WTC11 (cell line): ENCODE measurements around the gene PIGX. TPM values are rescaled to one million over a fixed set of nuclear protein-coding genes. Genes with fewer than 3 reads are reported as not detected.

ENCODE experiments used
- ATAC-seq: fragments of 200-7000 bp; cut with Tn5 transposase; 2 replicates; pipeline ENCODE4 v1.10.0; 2021; ENCODE audit warnings: mild to moderate bottlenecking, moderate library complexity
- CTCF ChIA-PET: fragments of 300-600 bp; sonication (Branson Sonifier 250); formaldehyde crosslinking; loops from one replicate; lab custom pipeline; 2021; ENCODE audit warnings: antibody characterized with exemption; lab: Charles Lee
- POLR2A ChIA-PET: fragments of 350-600 bp; sonication (Branson Sonifier 250); formaldehyde crosslinking; loops from one replicate; lab custom pipeline; 2021; ENCODE audit warnings: antibody characterized with exemption; lab: Charles Lee
- DNase-seq: peaks from one replicate; pipeline ENCODE4 v3.0.0; 2021; ENCODE audit warnings: low spot score
- H3K27ac Mint-ChIP-seq: 2 replicates; pipeline ENCODE4 v1.8.0; 2021; ENCODE audit warnings: mixed read lengths
- H3K27me3 Mint-ChIP-seq: 2 replicates; pipeline ENCODE4 v1.8.0; 2021; ENCODE audit warnings: low read depth, mild to moderate bottlenecking, moderate library complexity, mixed read lengths
- H3K36me3 Mint-ChIP-seq: 2 replicates; pipeline ENCODE4 v1.8.0; 2021; ENCODE audit warnings: mixed read lengths
- H3K4me1 Mint-ChIP-seq: 2 replicates; pipeline ENCODE4 v1.8.0; 2022; ENCODE audit warnings: mixed read lengths
- H3K4me3 Mint-ChIP-seq: 2 replicates; pipeline ENCODE4 v1.8.0; 2021; ENCODE audit warnings: mild to moderate bottlenecking, moderate library complexity, mixed read lengths
- H3K9me3 Mint-ChIP-seq: 2 replicates; pipeline ENCODE4 v1.8.0; 2021; ENCODE audit warnings: mixed read lengths
- ESRRA ChIP-seq: sonication (generic); formaldehyde crosslinking; IDR thresholded peaks from 2 replicates; pipeline ENCODE4 v1.8.1; 2022; ENCODE audit warnings: mild to moderate bottlenecking, missing genetic modification reagents, borderline replicate concordance
- FOXP1 ChIP-seq: sonication (generic); formaldehyde crosslinking; IDR thresholded peaks from 2 replicates; pipeline ENCODE4 v1.8.0; 2022; ENCODE audit warnings: missing genetic modification reagents, mild to moderate bottlenecking, moderate library complexity, borderline replicate concordance
- KAT7 ChIP-seq: sonication (generic); formaldehyde crosslinking; IDR thresholded peaks from 2 replicates; pipeline ENCODE4 v1.8.1; 2023; ENCODE audit warnings: missing genetic modification reagents, mild to moderate bottlenecking, borderline replicate concordance
- MXD4 ChIP-seq: fragments of 250-450 bp; sonication (Bioruptor Pico); IDR thresholded peaks from 2 replicates; pipeline ENCODE4 v1.8.0; 2021; ENCODE audit warnings: mild to moderate bottlenecking, moderate library complexity, borderline replicate concordance
- MYBL2 ChIP-seq: sonication (generic); formaldehyde crosslinking; IDR thresholded peaks from 2 replicates; pipeline ENCODE4 v1.8.1; 2023; ENCODE audit warnings: mild to moderate bottlenecking, moderate library complexity, missing genetic modification reagents
- NR1H2 ChIP-seq: sonication (generic); formaldehyde crosslinking; IDR thresholded peaks from 2 replicates; pipeline ENCODE4 v1.9.0; 2021; ENCODE audit warnings: mild to moderate bottlenecking, moderate library complexity, missing genetic modification reagents
- NR2C2 ChIP-seq: sonication (generic); formaldehyde crosslinking; IDR thresholded peaks from 2 replicates; pipeline ENCODE4 v1.8.0; 2022; ENCODE audit warnings: mild to moderate bottlenecking, missing genetic modification reagents
- OVOL2 ChIP-seq: fragments of 250-450 bp; sonication (Bioruptor Pico); IDR thresholded peaks from 2 replicates; pipeline ENCODE4 v1.9.0; 2021; ENCODE audit warnings: mild to moderate bottlenecking, borderline replicate concordance
- SOX15 ChIP-seq: fragments of 250-450 bp; sonication (Bioruptor Pico); IDR thresholded peaks from 2 replicates; pipeline ENCODE4 v1.9.0; 2021; ENCODE audit warnings: mild to moderate bottlenecking
- TP53 ChIP-seq: sonication (generic); formaldehyde crosslinking; IDR thresholded peaks from 2 replicates; pipeline ENCODE4 v1.8.1; 2023; ENCODE audit warnings: mild to moderate bottlenecking, missing genetic modification reagents
- ZNF317 ChIP-seq: sonication (generic); formaldehyde crosslinking; IDR thresholded peaks from 2 replicates; pipeline ENCODE4 v1.8.1; 2023; ENCODE audit warnings: low read depth, mild to moderate bottlenecking, moderate library complexity, missing genetic modification reagents, borderline replicate concordance
- ZNF423 ChIP-seq: fragments of 250-450 bp; sonication (Bioruptor Pico); IDR thresholded peaks from 2 replicates; pipeline ENCODE4 v2.1.2; 2022; ENCODE audit warnings: mild to moderate bottlenecking, moderate library complexity
- total RNA-seq: library from RNA; stranded (reverse); gene quantifications from 3 replicates; pipeline ENCODE4 v1.2.3, GENCODE V29; 2021
- TF ChIP-seq, protein P1 (sequence below): sonication (generic); formaldehyde crosslinking; IDR thresholded peaks from 2 replicates; pipeline ENCODE4 v1.8.1; 2023; ENCODE audit warnings: mild to moderate bottlenecking, missing genetic modification reagents, moderate library complexity
- TF ChIP-seq, protein P2 (sequence below): sonication (generic); formaldehyde crosslinking; IDR thresholded peaks from 2 replicates; pipeline ENCODE4 v1.8.1; 2023; ENCODE audit warnings: mild to moderate bottlenecking, missing genetic modification reagents
- TF ChIP-seq, protein P3 (sequence below): fragments of 250-450 bp; sonication (Bioruptor Pico); IDR thresholded peaks from 2 replicates; pipeline ENCODE4 v1.9.0; 2021; ENCODE audit warnings: moderate library complexity, mild to moderate bottlenecking, inconsistent platforms, borderline replicate concordance
- TF ChIP-seq, protein P4 (sequence below): fragments of 250-450 bp; sonication (Bioruptor Pico); IDR thresholded peaks from 2 replicates; pipeline ENCODE4 v1.9.0; 2021; ENCODE audit warnings: mild to moderate bottlenecking, borderline replicate concordance
- TF ChIP-seq, protein P5 (sequence below): sonication (generic); formaldehyde crosslinking; IDR thresholded peaks from 2 replicates; pipeline ENCODE4 v1.8.0; 2022; ENCODE audit warnings: mild to moderate bottlenecking, missing genetic modification reagents
- TF ChIP-seq, protein P6 (sequence below): sonication (generic); formaldehyde crosslinking; IDR thresholded peaks from 2 replicates; pipeline ENCODE4 v1.8.1; 2022; ENCODE audit warnings: mild to moderate bottlenecking, missing genetic modification reagents, moderate library complexity, borderline replicate concordance
- TF ChIP-seq, protein P7 (sequence below): sonication (generic); formaldehyde crosslinking; conservative IDR thresholded peaks from 2 replicates; pipeline ENCODE4 v1.8.1; 2022; ENCODE audit warnings: mild to moderate bottlenecking, missing genetic modification reagents
- TF ChIP-seq, protein P8 (sequence below): sonication (generic); formaldehyde crosslinking; IDR thresholded peaks from 2 replicates; pipeline ENCODE4 v1.8.1; 2023; ENCODE audit warnings: mild to moderate bottlenecking, missing genetic modification reagents

Gene PIGX
- total RNA-seq, 1 experiment from 2014 or later = 12.8 TPM

DNA sequence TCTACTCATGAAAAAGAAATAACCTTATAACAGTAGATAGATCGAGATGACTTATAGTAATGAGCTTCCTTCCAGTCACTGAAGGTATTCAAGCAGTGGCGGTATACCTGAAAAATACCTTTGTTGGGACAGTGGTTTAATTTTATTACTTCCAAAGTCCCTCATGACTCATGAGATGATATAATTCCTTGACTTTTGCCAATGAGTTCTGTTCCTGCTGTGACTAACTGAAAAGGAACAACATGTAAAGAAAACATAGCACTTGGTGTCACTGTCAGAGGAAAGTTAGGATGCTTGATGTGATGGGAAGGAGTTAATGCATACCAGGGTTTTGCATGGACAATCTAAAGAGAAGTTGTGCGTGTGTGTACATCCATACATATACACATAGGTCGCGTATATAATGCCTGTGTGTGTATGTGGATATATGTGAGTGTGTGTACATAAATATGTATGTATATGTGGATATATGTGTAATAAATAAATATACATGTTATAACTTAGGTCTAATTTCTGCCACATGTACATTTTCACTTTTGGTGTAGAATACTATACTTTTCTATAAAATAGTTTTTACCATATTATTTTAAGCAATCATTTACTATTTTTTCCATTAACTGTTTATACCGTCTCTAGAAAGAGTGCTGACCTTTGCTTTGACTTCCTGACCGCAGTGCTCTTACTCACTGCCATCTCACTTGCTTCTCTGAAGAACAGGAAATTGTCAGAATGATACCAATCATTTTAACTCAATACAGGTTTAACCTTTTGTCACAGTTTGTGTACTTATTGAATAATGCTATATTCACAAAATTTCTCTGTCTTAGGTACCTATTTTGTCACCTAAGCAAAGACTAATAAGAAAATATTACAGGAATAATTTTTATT lies 14.9 kb downstream of the PIGX start:
- CTCF ChIA-PET = no interaction called here
- no peak overlapping the region for H3K4me3 Mint-ChIP-seq
- ATAC-seq (no peak), DNase-seq (no peak)
- no peak overlapping the region for H3K27ac Mint-ChIP-seq
- H3K9me3 Mint-ChIP-seq = no peaks in the 10 kb centered on the region
- POLR2A ChIA-PET = no interaction called here
- peaks cover 7% of the 10 kb centered on the region; the same call in 1 of the 2 replicates for H3K36me3 Mint-ChIP-seq
- no peaks in the 10 kb centered on the region for H3K27me3 Mint-ChIP-seq
- TF ChIP-seq MYBL2 = no peak
- TF ChIP-seq NR2C2 (CRISPR knock-in tag) = no peak
- TF ChIP-seq ESRRA = no peak
- TF ChIP-seq, protein P1, sequence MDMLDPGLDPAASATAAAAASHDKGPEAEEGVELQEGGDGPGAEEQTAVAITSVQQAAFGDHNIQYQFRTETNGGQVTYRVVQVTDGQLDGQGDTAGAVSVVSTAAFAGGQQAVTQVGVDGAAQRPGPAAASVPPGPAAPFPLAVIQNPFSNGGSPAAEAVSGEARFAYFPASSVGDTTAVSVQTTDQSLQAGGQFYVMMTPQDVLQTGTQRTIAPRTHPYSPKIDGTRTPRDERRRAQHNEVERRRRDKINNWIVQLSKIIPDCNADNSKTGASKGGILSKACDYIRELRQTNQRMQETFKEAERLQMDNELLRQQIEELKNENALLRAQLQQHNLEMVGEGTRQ = no peak
- TF ChIP-seq, protein P2, sequence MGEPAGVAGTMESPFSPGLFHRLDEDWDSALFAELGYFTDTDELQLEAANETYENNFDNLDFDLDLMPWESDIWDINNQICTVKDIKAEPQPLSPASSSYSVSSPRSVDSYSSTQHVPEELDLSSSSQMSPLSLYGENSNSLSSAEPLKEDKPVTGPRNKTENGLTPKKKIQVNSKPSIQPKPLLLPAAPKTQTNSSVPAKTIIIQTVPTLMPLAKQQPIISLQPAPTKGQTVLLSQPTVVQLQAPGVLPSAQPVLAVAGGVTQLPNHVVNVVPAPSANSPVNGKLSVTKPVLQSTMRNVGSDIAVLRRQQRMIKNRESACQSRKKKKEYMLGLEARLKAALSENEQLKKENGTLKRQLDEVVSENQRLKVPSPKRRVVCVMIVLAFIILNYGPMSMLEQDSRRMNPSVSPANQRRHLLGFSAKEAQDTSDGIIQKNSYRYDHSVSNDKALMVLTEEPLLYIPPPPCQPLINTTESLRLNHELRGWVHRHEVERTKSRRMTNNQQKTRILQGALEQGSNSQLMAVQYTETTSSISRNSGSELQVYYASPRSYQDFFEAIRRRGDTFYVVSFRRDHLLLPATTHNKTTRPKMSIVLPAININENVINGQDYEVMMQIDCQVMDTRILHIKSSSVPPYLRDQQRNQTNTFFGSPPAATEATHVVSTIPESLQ (CRISPR knock-in tag) = no peak
- TF ChIP-seq, protein P3, sequence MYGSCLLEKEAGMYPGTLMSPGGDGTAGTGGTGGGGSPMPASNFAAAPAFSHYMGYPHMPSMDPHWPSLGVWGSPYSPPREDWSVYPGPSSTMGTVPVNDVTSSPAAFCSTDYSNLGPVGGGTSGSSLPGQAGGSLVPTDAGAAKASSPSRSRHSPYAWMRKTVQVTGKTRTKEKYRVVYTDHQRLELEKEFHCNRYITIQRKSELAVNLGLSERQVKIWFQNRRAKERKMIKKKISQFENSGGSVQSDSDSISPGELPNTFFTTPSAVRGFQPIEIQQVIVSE = no peak
- TF ChIP-seq, protein P4, sequence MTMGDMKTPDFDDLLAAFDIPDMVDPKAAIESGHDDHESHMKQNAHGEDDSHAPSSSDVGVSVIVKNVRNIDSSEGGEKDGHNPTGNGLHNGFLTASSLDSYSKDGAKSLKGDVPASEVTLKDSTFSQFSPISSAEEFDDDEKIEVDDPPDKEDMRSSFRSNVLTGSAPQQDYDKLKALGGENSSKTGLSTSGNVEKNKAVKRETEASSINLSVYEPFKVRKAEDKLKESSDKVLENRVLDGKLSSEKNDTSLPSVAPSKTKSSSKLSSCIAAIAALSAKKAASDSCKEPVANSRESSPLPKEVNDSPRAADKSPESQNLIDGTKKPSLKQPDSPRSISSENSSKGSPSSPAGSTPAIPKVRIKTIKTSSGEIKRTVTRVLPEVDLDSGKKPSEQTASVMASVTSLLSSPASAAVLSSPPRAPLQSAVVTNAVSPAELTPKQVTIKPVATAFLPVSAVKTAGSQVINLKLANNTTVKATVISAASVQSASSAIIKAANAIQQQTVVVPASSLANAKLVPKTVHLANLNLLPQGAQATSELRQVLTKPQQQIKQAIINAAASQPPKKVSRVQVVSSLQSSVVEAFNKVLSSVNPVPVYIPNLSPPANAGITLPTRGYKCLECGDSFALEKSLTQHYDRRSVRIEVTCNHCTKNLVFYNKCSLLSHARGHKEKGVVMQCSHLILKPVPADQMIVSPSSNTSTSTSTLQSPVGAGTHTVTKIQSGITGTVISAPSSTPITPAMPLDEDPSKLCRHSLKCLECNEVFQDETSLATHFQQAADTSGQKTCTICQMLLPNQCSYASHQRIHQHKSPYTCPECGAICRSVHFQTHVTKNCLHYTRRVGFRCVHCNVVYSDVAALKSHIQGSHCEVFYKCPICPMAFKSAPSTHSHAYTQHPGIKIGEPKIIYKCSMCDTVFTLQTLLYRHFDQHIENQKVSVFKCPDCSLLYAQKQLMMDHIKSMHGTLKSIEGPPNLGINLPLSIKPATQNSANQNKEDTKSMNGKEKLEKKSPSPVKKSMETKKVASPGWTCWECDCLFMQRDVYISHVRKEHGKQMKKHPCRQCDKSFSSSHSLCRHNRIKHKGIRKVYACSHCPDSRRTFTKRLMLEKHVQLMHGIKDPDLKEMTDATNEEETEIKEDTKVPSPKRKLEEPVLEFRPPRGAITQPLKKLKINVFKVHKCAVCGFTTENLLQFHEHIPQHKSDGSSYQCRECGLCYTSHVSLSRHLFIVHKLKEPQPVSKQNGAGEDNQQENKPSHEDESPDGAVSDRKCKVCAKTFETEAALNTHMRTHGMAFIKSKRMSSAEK (CRISPR knock-in tag) = no peak
- no peak for TF ChIP-seq SOX15 (CRISPR knock-in tag)
- no peak for TF ChIP-seq MXD4 (CRISPR knock-in tag)
- TF ChIP-seq OVOL2 (CRISPR knock-in tag) = no peak
- no peak for TF ChIP-seq FOXP1 (CRISPR knock-in tag)
- no peaks in the 10 kb centered on the region for H3K4me1 Mint-ChIP-seq

DNA sequence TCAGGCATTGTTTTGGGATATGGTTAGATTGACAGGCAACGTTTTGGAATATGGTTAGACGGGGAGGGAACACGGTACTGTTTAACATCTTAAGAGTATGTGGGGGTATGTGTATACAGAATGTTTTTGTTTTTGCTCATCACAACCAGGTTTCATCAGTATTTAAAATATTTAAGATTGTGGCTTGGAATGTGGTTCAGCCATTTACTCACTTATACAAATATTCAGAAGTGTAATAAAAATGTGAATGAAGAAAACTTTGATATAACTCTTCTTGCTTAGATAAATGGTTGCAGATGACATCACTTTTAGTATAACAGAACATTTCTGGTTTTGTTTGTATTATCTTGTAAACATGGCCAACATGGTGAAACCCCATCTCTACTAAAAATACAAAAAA lies 23.6 kb downstream of the PIGX start:
- Mint-ChIP-seq H3K9me3 (peaks cover 6% of the 10 kb centered on the region), H3K4me3 (no peak overlapping the region), H3K27ac (no peak overlapping the region), H3K4me1 (peaks cover 4% of the 10 kb centered on the region; the same call in 1 of the 2 replicates), H3K27me3 (no peaks in the 10 kb centered on the region), H3K36me3 (peaks cover 2% of the 10 kb centered on the region; the same call in 1 of the 2 replicates)
- DNase-seq (no peak), ATAC-seq (no peak)
- CTCF ChIA-PET = interaction anchor here (1.0 kb wide), 1 partner anchor 126 kb away, joined by 3 read pairs; no protein-coding TSS in a partner anchor
- POLR2A ChIA-PET = no interaction called here
- TF ChIP-seq ZNF317 (CRISPR knock-in tag) (no peak), NR1H2 (no peak), KAT7 (CRISPR knock-in tag) (no peak), TP53 (CRISPR knock-in tag) (no peak), ZNF423 (CRISPR knock-in tag) (no peak)
- TF ChIP-seq, protein P5, sequence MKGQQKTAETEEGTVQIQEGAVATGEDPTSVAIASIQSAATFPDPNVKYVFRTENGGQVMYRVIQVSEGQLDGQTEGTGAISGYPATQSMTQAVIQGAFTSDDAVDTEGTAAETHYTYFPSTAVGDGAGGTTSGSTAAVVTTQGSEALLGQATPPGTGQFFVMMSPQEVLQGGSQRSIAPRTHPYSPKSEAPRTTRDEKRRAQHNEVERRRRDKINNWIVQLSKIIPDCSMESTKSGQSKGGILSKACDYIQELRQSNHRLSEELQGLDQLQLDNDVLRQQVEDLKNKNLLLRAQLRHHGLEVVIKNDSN = no peak
- TF ChIP-seq, protein P6, sequence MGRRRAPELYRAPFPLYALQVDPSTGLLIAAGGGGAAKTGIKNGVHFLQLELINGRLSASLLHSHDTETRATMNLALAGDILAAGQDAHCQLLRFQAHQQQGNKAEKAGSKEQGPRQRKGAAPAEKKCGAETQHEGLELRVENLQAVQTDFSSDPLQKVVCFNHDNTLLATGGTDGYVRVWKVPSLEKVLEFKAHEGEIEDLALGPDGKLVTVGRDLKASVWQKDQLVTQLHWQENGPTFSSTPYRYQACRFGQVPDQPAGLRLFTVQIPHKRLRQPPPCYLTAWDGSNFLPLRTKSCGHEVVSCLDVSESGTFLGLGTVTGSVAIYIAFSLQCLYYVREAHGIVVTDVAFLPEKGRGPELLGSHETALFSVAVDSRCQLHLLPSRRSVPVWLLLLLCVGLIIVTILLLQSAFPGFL (CRISPR knock-in tag) = no peak
- TF ChIP-seq, protein P7, sequence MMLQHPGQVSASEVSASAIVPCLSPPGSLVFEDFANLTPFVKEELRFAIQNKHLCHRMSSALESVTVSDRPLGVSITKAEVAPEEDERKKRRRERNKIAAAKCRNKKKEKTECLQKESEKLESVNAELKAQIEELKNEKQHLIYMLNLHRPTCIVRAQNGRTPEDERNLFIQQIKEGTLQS = no peak
- TF ChIP-seq, protein P8, sequence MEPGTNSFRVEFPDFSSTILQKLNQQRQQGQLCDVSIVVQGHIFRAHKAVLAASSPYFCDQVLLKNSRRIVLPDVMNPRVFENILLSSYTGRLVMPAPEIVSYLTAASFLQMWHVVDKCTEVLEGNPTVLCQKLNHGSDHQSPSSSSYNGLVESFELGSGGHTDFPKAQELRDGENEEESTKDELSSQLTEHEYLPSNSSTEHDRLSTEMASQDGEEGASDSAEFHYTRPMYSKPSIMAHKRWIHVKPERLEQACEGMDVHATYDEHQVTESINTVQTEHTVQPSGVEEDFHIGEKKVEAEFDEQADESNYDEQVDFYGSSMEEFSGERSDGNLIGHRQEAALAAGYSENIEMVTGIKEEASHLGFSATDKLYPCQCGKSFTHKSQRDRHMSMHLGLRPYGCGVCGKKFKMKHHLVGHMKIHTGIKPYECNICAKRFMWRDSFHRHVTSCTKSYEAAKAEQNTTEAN (CRISPR knock-in tag) = no peak
